HG03135 (cell line): ENCODE data around the gene PTPN14.
"Not testable (repeated sequence)": the region's sequence is repeated elsewhere in the genome, so short reads cannot be mapped to it uniquely, and the experiment has no call there.

Experiments
- ATAC-seq: cut with Tn5 transposase; IDR thresholded peaks from one replicate; pipeline ENCODE4 v1.9.1; 2021; ENCODE audit warnings: mild to moderate bottlenecking, moderate library complexity; ENCODE audit not compliant: unreplicated experiment

The PTPN14 gene

DNA sequence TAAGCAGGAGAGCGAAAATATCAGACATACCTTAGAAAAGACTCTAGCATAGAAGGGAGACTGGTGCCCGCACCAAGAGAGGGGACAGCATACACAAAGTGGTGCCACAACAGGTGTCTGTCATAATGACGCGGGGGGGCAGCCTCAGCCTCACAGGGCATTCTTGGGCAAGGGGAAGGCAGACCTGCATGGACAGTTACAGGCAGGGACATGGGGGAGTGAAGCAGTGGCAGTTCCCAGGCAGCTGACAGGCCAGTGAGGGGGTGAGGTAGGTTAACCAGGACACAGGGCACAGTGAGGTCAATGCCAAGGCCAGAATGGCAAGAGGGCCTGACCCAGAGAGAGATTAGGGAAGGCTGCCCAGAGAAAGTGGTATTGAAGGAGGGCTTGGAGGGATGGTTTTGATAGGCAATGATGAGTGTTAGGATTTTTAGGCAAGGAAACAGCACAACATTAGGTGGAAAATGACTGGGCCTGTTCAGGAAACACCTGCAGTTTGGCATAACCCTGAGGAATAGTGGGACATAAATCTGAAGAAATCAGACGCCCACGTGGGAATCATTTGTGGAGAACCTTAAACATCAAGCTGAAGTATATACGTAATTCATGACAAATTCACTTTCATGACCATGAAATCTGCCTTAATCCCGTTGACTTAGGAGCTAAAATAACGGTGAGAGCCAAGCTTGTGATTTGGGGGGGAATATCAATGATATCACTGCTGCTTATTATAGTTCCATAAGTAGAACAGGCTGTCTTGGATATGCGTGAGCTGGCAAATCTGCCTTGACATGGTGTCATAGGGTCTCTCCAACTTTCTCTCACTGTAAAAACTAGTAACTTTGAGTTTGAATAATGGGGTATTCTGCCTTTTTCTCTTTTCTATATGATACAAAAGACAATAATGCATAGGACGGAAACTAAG lies 8.9 kb downstream of the PTPN14 start:
- ATAC-seq: no peak

DNA sequence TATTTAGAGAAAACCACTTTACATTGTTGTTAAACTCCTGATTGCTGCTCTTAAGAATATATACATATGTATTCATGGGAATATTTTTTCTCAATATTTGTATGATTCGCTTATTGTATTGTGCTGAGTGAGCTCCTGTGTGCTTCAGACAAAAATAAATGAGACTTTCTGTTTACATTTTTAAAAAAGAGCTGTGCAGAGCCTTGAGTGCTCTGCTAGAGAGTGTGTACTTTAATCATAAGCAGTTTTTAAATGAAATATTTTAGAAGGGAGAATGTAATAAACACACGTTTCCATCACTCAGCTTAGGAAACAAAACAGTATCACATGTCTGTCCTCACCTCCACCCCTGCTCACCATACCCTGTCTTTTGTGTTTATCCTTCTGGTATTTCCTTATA lies 9.7 kb downstream of the PTPN14 start:
- ATAC-seq: no peak

DNA sequence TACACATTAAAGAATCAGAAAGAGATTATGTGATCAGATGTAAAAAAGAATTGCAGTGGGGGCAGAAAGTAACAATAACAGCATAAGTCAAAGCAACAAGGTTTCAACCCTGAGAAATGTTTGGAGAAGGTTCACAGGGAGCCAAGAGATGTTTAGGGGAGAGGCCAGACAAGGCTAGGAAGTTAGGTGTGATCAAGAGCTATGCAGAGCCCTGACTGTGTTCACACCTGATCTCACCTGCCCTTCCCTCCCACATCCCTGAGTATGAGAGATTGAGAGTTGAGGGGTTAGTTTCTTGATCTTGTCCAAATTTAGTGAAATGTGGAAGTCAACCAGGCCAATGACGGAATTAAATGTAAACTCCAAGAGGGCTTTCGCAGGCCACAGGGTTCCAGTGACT lies 10.2 kb downstream of the PTPN14 start:
- no peak for ATAC-seq

DNA sequence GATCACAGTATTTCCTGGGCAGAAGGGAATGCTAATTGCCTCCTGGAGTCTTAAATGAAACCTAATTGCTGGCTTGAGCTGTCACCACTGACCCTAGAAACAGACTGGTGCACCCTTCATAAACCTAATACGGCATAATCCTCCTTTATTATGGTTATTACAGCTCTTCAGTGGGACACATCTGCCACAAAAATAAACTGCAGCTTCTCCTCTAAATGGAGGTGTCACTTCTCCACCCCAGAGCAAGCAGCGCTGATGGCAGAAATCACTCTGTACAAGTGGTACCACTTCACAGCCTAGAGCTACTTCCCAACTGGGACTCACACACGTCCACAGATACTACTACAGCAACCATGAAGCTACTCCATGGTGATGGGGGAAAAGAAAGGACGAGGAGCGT lies 11.1 kb downstream of the PTPN14 start:
- ATAC-seq: no peak

DNA sequence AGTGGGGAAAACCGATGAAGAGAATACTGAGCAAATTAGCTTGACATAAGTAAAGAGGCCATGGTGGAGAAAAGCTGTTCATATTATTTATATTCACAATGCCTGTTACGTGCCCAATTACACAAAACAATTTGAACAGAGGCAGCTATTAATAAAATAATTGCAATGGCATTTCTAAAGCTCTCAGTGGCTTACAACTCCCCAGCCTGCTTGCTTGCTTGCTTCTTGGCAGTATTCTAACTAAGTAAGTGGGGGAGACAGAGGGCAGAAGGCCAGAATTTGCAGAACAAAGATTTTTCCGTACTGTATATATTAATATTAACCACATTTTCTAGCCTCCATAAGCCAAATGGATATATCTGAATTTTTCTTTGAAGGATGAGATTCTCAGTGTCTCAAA lies 12.9 kb downstream of the PTPN14 start:
- no peak for ATAC-seq

DNA sequence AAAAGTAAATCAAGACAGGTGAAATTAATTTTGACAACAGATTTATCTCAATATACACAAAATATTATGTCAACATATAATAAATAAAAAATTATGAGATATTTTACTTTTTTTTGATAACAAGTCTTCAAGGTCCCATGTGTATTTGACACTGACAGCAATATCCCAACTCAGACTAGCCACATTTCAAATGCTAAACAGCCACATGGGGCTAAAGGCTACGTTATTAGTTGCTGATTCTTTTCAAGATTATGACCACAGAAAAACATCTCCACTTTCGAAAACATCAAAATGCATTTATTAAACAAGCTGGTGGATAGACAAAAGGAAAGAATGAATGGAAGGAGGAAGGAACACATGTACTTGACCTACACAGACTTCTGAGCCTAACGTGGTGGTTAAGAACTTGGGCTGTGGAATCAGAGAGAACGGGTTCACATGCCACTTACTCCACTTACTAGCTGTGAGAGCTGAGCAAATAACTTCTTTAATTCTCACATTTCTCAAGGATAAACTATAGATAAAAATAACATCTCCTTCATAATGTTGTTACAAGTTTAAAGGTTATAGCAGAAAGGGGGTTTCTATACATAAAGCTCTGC lies 13.4 kb downstream of the PTPN14 start:
- ATAC-seq: no peak

DNA sequence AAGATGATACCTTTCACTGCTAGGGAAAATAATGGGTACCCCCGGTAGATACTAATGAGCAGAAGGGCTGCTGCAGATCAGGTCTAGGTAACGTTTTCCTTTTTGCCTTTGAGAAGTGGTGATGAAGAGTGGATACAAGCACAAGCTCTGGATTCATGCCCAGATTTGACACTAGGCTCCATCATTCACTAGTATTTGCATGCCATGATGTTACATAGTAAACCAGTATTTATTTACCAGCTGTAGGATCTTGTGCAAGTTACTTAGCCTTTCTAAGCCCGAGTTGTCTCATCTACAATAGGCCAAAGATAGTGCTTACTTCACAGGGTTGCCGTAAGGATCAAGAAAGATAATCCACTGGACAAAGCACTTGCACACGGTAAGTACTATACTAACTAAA lies 14.2 kb downstream of the PTPN14 start:
- ATAC-seq: no peak

DNA sequence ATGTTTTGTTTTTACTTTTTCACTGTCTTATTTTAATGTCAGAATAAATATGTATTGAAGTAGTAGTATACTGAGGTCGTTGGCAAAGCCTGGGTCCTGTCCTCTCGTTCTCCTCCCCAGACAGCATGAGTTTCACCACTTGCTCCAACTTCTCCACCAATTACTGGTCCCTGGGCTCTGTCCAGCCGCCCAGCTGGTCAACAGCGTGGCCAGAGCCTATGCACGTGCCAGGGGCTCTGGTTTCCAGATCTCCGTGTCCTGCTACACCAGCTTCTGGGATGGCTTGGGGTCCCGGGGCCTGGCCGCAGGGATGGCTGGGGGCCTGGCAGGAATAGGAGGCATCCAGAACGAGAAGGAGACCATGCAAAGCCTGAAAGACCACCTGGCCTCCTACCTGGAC lies 19.3 kb downstream of the PTPN14 start:
- ATAC-seq: no peak

DNA sequence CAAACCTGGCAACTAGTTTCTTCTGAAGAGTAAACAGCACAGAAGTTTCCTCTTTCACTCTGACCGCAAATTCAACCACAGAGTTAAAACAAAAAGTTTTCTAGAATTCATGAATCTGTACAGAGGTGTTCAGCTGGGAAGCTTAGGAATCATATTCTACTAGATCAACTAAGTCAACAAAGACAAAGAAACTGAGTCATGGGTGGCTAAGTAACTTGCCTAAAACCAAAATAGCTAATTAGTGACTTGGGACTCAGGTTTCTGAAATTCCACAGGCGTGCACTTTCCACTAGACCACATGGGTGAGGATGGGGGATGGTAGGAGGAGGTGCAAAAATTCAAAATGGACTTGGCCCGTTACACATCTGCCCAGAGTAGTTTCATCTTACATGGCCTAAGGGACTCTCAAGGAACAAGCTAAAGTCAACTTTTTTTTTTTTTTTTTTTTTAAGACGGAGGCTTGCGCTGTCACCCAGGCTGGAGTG lies 25.8 kb downstream of the PTPN14 start:
- no peak for ATAC-seq

DNA sequence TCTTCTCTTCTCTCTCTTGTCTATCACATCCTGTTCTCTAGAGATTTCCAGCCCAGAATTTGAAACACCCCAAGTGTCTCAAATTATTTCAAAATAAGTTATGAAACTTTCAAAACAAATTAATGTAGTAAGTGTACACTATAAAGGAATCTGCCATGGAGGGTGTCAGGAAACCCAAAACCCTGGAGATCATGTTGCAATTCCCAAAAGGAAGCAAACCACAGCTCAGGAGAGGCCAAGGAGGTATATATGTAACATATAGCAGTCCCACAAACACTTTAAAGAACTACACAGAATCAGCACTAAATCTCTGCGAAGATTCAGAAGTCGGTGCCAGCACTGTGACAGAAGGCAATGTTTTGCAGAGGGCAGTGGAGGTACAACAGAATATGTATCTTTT lies 26.6 kb downstream of the PTPN14 start:
- no peak for ATAC-seq

DNA sequence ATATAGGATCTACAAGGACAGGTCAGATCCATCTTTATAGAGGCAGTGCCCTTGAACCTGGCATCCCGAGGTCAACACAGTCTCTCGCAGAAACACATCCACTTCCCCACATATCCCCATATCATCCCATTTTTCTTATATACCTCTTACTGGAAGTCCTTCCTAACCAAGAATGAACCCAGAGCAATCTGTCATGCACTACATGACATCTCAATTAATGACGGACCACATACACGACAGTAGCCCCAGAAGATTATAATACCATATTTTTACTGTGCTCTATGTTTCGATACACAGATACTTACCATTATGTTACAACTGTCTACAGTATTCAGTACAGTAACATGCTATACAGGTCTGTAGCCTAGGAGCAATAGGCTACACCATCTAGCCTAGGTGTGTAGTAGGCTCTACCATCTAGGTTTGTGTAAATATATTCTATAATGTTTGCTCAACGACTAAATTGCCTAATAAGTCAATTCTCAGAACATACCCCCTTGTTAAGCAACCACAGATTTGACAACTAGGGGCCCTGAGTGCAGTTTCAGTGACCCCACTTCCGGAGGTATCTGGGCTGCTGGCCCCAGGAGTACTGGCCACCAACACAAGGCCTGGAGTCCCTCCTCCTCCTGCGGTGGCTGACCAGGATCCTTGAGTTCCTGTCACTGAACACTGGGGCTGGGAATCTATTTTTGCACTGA lies 28.1 kb downstream of the PTPN14 start:
- no peak for ATAC-seq

DNA sequence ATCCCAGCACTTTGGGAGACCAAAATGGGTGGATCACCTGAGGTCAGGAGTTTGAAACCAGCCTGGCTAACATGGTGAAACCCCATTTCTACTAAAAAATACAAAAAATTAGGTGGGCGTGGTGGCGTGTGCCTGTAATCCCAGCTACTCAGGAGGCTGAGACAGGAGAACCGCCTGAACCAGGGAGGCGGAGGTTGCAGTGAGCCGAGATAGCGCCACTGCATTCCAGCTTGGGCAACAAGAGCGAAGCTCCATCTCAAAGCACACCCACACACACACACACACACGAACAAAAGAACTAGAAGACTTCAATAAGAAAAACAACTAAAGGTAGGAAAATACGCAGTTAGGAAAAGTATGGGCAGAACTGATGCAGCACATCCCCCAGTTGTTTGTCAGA lies 29.9 kb downstream of the PTPN14 start:
- ATAC-seq: not testable (repeated sequence)

DNA sequence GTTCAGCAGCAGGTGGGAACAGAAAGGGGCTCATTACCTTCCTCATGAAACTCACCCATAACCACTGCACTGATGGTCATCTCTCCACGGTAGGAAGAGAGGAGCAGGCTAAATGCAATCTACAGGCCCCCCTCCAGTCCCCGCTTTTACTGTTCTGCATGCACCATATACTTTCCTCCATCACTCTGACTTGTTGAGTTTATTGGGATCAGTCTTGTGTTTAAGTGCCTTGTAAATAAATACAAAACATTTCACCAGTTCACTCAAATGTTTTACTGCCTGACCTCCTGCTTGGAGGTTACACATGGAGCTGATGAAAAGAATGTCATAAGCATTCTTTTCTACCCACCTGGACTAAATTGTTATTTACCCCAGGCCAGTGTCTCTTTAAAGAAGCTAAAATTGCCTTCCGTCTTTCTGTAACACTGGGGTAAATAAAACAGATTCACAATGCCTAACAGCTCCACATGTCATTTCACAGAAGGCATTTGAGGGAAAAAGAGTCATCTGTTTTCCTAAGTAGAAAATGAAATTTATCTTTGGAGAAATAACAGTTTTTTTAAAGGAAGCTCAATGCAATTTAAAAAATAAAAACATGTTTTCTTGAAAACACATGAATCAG lies 30.7 kb downstream of the PTPN14 start:
- no peak for ATAC-seq

DNA sequence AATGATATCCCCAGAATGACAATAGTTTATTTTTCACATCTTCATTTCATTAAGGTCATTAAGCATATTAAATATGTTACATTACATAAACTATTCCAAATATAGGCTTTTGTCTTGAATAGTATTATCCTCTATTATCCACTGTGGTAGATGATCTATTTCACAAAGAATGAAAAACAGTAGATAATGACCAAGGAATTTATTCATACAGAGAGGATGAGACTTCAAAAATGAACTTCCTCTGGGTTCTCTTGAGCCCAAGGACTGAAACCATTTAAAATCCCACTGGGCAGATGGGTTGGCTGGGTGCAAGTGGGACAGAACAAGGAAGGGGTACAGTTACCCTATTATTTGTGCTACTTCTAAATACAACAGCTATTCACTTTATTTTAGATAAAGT lies 33.0 kb downstream of the PTPN14 start:
- no peak for ATAC-seq

DNA sequence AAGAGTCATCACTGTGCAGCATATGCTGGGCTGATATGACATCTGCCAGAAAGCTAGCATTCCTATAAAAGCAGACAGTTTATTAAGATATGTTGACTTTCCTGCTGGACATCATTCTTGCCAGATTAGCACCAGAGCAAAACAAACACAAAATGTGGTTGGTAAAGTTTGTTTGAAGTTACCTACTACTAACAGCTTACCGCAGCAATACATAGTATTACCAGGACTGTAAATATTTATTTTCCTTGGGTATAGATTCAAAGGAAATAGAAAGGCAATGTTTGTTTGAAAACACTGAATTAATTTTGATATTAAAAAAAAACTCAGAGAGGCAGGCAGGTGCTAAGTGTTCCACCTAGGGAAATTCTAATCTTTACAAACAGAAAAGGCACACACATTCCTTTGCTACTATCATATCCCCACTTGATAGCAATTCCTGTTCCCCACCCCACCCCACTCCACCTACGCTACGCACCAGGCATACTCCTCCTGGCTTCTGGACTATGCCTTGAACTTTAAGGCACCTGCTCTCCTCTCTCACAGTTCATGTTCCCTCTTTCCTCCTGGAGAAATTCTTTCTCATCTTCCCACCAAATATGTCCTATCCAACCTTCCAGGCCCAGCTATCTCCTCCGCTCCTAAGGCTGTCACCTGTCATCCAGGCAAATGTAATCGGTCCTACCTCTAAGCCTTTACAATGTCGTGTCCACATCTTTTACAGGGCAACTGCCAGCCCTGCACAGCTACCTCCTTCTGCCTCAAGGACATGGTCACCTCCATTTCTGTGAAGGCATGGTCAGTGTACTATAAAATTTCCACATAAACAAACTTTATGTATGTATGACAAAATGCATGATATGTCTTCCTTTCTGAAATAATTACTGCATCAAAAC lies 34.7 kb downstream of the PTPN14 start:
- ATAC-seq: no peak

DNA sequence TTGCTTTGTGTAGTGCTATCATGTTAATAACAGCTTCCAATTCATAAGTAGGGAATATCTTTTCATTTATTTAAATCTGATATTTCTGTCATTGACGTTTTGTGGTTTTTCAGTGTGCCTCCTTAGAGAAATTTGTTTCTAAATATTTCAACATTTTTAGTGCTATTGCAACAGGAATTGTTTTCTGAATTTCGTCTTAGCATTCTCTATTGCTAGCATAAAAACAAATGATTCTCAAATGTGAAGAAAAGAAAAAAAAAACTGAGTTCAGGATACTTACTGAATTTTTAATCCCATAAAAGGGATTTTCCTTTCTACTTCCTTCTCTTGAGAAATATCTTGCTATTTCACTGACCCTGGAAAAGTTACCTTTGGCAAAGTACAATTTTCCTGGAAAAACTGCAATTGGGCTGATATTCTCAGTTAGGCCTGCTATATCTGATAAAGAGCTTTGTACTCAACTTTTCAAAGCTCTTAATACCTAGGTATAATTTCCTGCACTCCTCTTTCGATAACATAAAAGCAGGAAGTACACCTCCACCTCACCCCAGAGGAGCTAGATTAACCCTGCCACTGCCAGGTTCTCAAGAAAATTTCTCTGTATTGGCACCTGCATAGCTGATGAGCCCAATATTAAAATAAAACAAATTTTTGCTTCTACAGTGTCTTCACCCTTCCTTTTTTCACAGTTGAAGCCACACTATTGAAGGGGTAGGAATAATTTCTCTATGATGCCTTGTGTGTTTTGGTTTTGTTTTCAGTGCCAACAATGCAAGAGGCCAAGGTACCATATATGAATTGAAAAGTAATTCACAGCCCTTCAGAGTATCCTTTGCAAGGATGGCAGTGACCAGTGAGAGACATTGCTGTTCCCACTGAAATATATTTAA lies 35.6 kb downstream of the PTPN14 start:
- ATAC-seq: no peak

DNA sequence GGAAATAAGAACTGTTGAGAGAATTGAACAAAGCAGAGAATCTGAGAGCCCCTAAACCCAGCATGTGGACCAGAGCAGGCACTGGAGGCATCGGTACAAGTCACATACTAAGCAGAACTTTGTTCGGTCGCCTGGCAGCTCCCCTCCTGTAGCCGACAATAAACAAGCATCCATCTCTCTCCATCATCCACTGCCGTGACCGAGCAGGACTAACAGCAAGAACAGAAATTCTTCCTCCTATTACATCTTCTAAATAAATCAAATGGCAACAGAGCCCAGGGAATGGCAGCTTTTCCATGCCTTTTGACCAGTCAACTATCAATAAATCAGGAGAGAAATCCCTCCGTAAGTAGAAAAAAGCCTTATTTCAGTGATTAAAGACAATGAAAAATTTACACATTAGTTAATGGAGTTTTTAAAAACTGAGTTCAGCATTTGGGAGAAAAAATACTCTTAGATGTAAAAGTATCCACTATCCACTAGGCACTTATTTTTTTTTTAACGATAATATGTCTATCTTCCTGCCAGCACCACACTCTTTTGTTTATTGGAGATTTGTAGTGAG lies 36.5 kb downstream of the PTPN14 start:
- no peak for ATAC-seq

DNA sequence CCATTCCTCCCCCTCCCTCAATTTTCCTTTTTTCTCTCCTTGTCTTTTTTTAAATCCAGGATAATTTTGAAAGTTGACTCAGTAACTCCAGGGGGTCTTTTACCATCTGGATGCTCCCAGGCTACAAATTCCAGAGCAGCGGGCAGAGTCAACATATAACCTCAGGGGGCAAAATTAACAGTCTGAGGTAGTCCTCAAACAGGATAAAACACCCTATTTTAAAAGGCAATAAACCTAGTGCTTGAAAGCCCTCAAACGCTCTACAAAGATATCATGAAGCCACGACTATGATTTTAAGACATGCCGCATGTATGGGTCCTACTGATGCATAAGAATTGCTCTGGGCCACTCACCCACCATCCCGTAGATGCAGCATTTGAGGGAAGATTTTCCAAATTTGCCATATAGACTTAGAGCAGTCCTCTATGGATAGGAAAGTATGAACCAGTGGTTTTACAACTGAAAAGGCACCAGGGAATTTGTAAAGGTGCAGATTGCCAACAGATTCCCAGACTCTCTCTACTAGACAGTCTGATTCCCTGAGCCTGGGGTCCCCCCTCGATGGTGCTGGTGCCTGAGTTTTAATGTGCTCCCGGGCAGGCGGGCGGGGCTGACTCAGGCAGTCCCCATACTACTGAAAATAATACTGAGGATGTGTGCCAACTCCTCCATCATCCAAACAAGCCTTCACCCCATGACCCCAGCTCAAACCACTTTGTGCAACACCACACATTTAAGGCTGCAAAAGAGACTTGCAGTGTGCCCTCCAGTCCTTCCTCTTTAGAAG lies 37.2 kb downstream of the PTPN14 start:
- ATAC-seq: no peak
